HepG2 (cell line): ENCODE results near the gene IFITM10. TPM values are rescaled to one million over a fixed set of nuclear protein-coding genes. Genes with fewer than 3 reads are reported as not detected.
"Not testable (repeated sequence)": the region's sequence is repeated elsewhere in the genome, so short reads cannot be mapped to it uniquely, and the experiment has no call there.

Experiments used
- BATF2 ChIP-seq: sonication (generic); formaldehyde crosslinking; IDR thresholded peaks from 2 replicates; pipeline ENCODE4 v1.8.0; 2022; ENCODE audit warnings: mild to moderate bottlenecking, missing genetic modification reagents, moderate library complexity
- CREB1 ChIP-seq, 2 experiments: fragments of 450-650 bp in 1 of 2; IDR thresholded peaks; 2 replicates each; pipeline ENCODE4 v1.6.1; 2016 to 2017; ENCODE audit warnings: control low read depth in 1 of 2, mild to moderate bottlenecking in 1 of 2, missing compliant biosample characterization in 1 of 2, missing genetic modification characterization in 1 of 2
- HDAC1 ChIP-seq: sonication (generic); formaldehyde crosslinking; IDR thresholded peaks from 2 replicates; pipeline ENCODE4 v1.5.1; 2020; ENCODE audit warnings: mild to moderate bottlenecking, missing genetic modification reagents
- HDAC2 ChIP-seq: sonication (generic); formaldehyde crosslinking; IDR thresholded peaks from 2 replicates; pipeline ENCODE4 v1.4.0; 2020; ENCODE audit warnings: missing genetic modification reagents
- HNF1B ChIP-seq: sonication (generic); formaldehyde crosslinking; IDR thresholded peaks from 2 replicates; pipeline ENCODE4 v1.5.1; 2020; ENCODE audit warnings: mild to moderate bottlenecking, moderate library complexity, missing genetic modification reagents
- ISL2 ChIP-seq: sonication (generic); formaldehyde crosslinking; IDR thresholded peaks from 2 replicates; pipeline ENCODE4 v1.5.0; 2020; ENCODE audit warnings: missing genetic modification reagents
- MEIS2 ChIP-seq: sonication (generic); formaldehyde crosslinking; IDR thresholded peaks from 2 replicates; pipeline ENCODE4 v1.9.0; 2021; ENCODE audit warnings: mild to moderate bottlenecking, missing genetic modification reagents
- MXD4 ChIP-seq: IDR thresholded peaks from 2 replicates; pipeline ENCODE4 v1.6.1; 2016; ENCODE audit warnings: mild to moderate bottlenecking, missing biosample characterization, missing genetic modification reagents
- NCOA1 ChIP-seq: sonication (generic); formaldehyde crosslinking; IDR thresholded peaks from 2 replicates; pipeline ENCODE4 v1.9.0; 2021; ENCODE audit warnings: missing genetic modification reagents
- POGZ ChIP-seq: sonication (generic); formaldehyde crosslinking; IDR thresholded peaks from 2 replicates; pipeline ENCODE4 v1.4.0; 2020; ENCODE audit warnings: mild to moderate bottlenecking, missing genetic modification reagents
- PPARG ChIP-seq: conservative IDR thresholded peaks from 2 replicates; pipeline ENCODE4 v1.6.1; 2016; ENCODE audit warnings: missing biosample characterization, missing genetic modification reagents
- SIX4 ChIP-seq: sonication (generic); formaldehyde crosslinking; IDR thresholded peaks from 2 replicates; pipeline ENCODE4 v1.4.0; 2020; ENCODE audit warnings: missing genetic modification reagents
- TBX3 ChIP-seq: fragments of 450-650 bp; IDR thresholded peaks from 2 replicates; pipeline ENCODE4 v1.6.1; 2017; ENCODE audit warnings: antibody characterized with exemption, mild to moderate bottlenecking, inconsistent platforms, borderline replicate concordance
- YEATS4 ChIP-seq: sonication (generic); formaldehyde crosslinking; IDR thresholded peaks from 2 replicates; pipeline ENCODE4 v1.4.0; 2020; ENCODE audit warnings: missing genetic modification reagents, borderline replicate concordance
- ZMYM3 ChIP-seq: sonication (generic); formaldehyde crosslinking; IDR thresholded peaks from 2 replicates; pipeline ENCODE4 v1.5.1; 2020; ENCODE audit warnings: mild to moderate bottlenecking, missing genetic modification reagents
- ZNF18 ChIP-seq: sonication (generic); formaldehyde crosslinking; IDR thresholded peaks from 2 replicates; pipeline ENCODE4 v1.8.0; 2022; ENCODE audit warnings: mild to moderate bottlenecking, missing genetic modification reagents; ENCODE audit not compliant: insufficient replicate concordance
- ZNF263 ChIP-seq: sonication (generic); formaldehyde crosslinking; IDR thresholded peaks from 2 replicates; pipeline ENCODE4 v1.4.0; 2020; ENCODE audit warnings: missing genetic modification reagents
- ZNF703 ChIP-seq: sonication (generic); formaldehyde crosslinking; IDR thresholded peaks from 2 replicates; pipeline ENCODE4 v1.5.1; 2020; ENCODE audit warnings: missing genetic modification reagents, mild to moderate bottlenecking, moderate library complexity, borderline replicate concordance
- ZNF788 ChIP-seq: sonication (generic); formaldehyde crosslinking; IDR thresholded peaks from 2 replicates; pipeline ENCODE4 v1.5.0; 2020; ENCODE audit warnings: mild to moderate bottlenecking, missing genetic modification reagents, borderline replicate concordance
- polyA plus RNA-seq, 8 experiments: library from polyadenylated mRNA; depleted of rRNA in 3 of 8; stranded (reverse) in 7 of 8; unstranded in 1 of 8; fragments of >200 nt; fragmentation: Illumina TruSeq in 4 of 8; extraction: Trizol in 4 of 8; gene quantifications; 2 replicates each; pipeline versions ENCODE4 v1.2.1 to v1.2.3, GENCODE V29; 2011 to 2016; ENCODE audit warnings: low read depth in 4 of 8, missing spikeins in 1 of 8, mixed read lengths in 1 of 8; ENCODE audit not compliant: insufficient read depth in 1 of 8
- total RNA-seq, 5 experiments: library from RNA; depleted of rRNA; stranded (reverse); fragments of >200 nt; fragmentation: Illumina TruSeq; extraction: Trizol; gene quantifications; 2 replicates each; pipeline ENCODE4 v1.2.3, GENCODE V29; 2016; ENCODE audit warnings: low read depth in 1 of 5
- TF ChIP-seq, protein P1 (sequence below): sonication (generic); formaldehyde crosslinking; IDR thresholded peaks from 2 replicates; pipeline ENCODE4 v1.4.0; 2020; ENCODE audit warnings: missing genetic modification reagents

IFITM10 gene
- total and polyA plus RNA-seq, 2 of the 13 experiments (the other 11 are each of a cell fraction or from before 2014, with no cell fraction given), result 0.09 to 0.13 TPM

- peak; percentile 76 for TF ChIP-seq YEATS4 (CRISPR knock-in tag)
- TF ChIP-seq NCOA1 (CRISPR knock-in tag), result peak; percentile 100
- TF ChIP-seq MXD4 (CRISPR knock-in tag), result 0 out of 2 replicates have a peak, but pooled peaks have one; percentile 60
- peak; percentile 65 for TF ChIP-seq POGZ (CRISPR knock-in tag)
- TF ChIP-seq MEIS2 (CRISPR knock-in tag), result peak; percentile 99
- TF ChIP-seq SIX4 (CRISPR knock-in tag), result peak; percentile 88
- TF ChIP-seq ZNF703 (CRISPR knock-in tag), result peak; percentile 93; the same call in 1 of the 2 replicates
- peak; percentile 97 for TF ChIP-seq ISL2 (CRISPR knock-in tag)
- TF ChIP-seq ZNF18 (CRISPR knock-in tag), result peak; percentile 48
- peak; percentile 72; the same call in 1 of the 2 replicates for TF ChIP-seq PPARG (CRISPR knock-in tag)
- peak; percentile 71 for TF ChIP-seq HNF1B (CRISPR knock-in tag)
- TF ChIP-seq HDAC2, result peak; percentile 97
- TF ChIP-seq BATF2 (CRISPR knock-in tag), result peak; percentile 73; the same call in 1 of the 2 replicates
- TF ChIP-seq HDAC1, result peak; percentile 93
- TF ChIP-seq, protein P1, sequence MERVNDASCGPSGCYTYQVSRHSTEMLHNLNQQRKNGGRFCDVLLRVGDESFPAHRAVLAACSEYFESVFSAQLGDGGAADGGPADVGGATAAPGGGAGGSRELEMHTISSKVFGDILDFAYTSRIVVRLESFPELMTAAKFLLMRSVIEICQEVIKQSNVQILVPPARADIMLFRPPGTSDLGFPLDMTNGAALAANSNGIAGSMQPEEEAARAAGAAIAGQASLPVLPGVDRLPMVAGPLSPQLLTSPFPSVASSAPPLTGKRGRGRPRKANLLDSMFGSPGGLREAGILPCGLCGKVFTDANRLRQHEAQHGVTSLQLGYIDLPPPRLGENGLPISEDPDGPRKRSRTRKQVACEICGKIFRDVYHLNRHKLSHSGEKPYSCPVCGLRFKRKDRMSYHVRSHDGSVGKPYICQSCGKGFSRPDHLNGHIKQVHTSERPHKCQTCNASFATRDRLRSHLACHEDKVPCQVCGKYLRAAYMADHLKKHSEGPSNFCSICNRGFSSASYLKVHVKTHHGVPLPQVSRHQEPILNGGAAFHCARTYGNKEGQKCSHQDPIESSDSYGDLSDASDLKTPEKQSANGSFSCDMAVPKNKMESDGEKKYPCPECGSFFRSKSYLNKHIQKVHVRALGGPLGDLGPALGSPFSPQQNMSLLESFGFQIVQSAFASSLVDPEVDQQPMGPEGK, result peak; percentile 94
- TF ChIP-seq ZMYM3 (CRISPR knock-in tag), result peak; percentile 26; the same call in 1 of the 2 replicates
- peak; percentile 71 for TF ChIP-seq CREB1 (IDR thresholded peaks at IDR 0.05)
- not testable (repeated sequence) for TF ChIP-seq CREB1 (CRISPR knock-in tag; IDR thresholded peaks at IDR 0.05)
- peak; percentile 92 for TF ChIP-seq ZNF263 (CRISPR knock-in tag)
- peak; percentile 98 for TF ChIP-seq TBX3
- TF ChIP-seq ZNF788 (CRISPR knock-in tag), result peak; percentile 95; the same call in 1 of the 2 replicates
These were observed 60.9 kb downstream of the IFITM10 start (continued) for GRCh38 chr11:1689250-1690166.
